ENCODE measurements around the gene CT45A10.

GRCh38 chrX:135893294-135893817 lies at the start of gene CT45A10, which contains the start of gene SAGE1:
- TF ChIP-seq POLR2A (IDR thresholded peaks at IDR 0.05) (no peak), CTCF (IDR thresholded peaks at IDR 0.05) (no peak), EP300 (IDR thresholded peaks at IDR 0.05) (no peak)
